Muscle of leg (tissue), 11 donors: ENCODE measurements around the gene CCDC57. TPM values are rescaled to one million over a fixed set of nuclear protein-coding genes. Genes with fewer than 3 reads are reported as not detected.
"Not testable (repeated sequence)": the region's sequence is repeated elsewhere in the genome, so short reads cannot be mapped to it uniquely, and the experiment has no call there.

Source experiments
- DNase-seq: peaks from one replicate; pipeline ENCODE4 v3.0.0; 2013
- H3K27ac ChIP-seq: one replicate; pipeline ENCODE4 v1.5.1; 2013; ENCODE audit warnings: mild to moderate bottlenecking, low read length, control low read depth
- H3K27me3 ChIP-seq: one replicate; pipeline ENCODE4 v1.6.1; 2013; ENCODE audit warnings: low read length; ENCODE audit not compliant: control insufficient read depth, insufficient read depth
- H3K36me3 ChIP-seq: one replicate; pipeline ENCODE4 v1.6.1; 2013; ENCODE audit warnings: low read length; ENCODE audit not compliant: control insufficient read depth, insufficient read depth
- H3K4me1 ChIP-seq: one replicate; pipeline ENCODE4 v1.6.1; 2013; ENCODE audit warnings: low read length; ENCODE audit not compliant: control insufficient read depth, insufficient read depth
- H3K4me3 ChIP-seq: one replicate; pipeline ENCODE4 v1.5.1; 2013; ENCODE audit warnings: low read length, control low read depth
- H3K9me3 ChIP-seq: replicated peaks from 2 replicates; pipeline ENCODE4 v1.6.1; 2013; ENCODE audit warnings: low read depth, low read length; ENCODE audit not compliant: control insufficient read depth
- WGBS: methylation state at CpG from one replicate; pipeline ENCODE4 v1.1.5; 2013; ENCODE audit warnings: missing lambda C conversion rate; ENCODE audit not compliant: insufficient coverage; 5-methylcytosine and 5-hydroxymethylcytosine counted together
- polyA plus RNA-seq, 8 donors: library from polyadenylated mRNA; unstranded; fragments of 120-200 nt; gene quantifications; one replicate each; pipeline versions ENCODE4 v1.2.1 to v1.2.3, GENCODE V29; 2013; ENCODE audit warnings: inconsistent platforms in 1 of 8, low replicate concordance in 1 of 8; ENCODE audit not compliant: insufficient read length in 8 of 8, insufficient read depth in 1 of 8
- total RNA-seq: library from RNA; stranded (reverse); fragments of 120-200 nt; gene quantifications from one replicate; pipeline ENCODE4 v1.2.4, GENCODE V29; 2013

The CCDC57 gene
- total and polyA plus RNA-seq, 9 donors = 15.7 to 37.4 (median 30.4) TPM

DNA sequence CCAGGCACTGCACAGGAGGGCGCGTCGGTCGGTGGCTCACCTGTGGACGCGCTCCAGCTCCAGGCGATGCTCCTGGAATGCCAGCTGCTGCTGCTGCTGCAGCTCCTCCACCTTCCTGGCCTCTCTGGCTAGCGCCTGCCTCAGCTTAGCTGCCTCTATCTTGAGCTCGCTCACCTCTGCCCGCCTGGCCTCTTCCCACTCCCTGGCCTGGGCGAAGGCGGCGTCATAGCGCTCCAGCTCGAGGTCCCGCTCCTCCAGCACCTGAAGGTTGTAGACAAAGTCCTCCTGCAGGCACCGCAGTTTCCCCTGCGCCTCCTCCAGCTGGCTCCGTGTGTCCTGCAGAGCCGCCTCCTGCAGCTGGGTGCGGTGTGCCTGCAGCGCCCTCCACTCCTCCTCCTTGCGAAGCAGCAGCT is 11.1 kb downstream of the CCDC57 start:
- Histone ChIP-seq H3K9me3 (no peaks in the 10 kb centered on the region), H3K27ac (no peak overlapping the region), H3K27me3 (no peaks in the 10 kb centered on the region), H3K36me3 (peaks cover 23% of the 10 kb centered on the region), H3K4me1 (peaks cover 11% of the 10 kb centered on the region), H3K4me3 (no peak overlapping the region)
- DNase-seq = no peak
- WGBS = 87% methylated on average over 22 of the region's 23 CpGs

GRCh38 chr17:82200743-82201497 is 11.7 kb downstream of the CCDC57 start:
- Histone ChIP-seq H3K4me1 (peaks cover 11% of the 10 kb centered on the region), H3K27me3 (no peaks in the 10 kb centered on the region), H3K4me3 (no peak overlapping the region), H3K36me3 (peaks cover 27% of the 10 kb centered on the region), H3K27ac (no peak overlapping the region), H3K9me3 (no peaks in the 10 kb centered on the region)
- DNase-seq = no peak
- WGBS = 67% methylated on average over 5 of the region's 13 CpGs

DNA sequence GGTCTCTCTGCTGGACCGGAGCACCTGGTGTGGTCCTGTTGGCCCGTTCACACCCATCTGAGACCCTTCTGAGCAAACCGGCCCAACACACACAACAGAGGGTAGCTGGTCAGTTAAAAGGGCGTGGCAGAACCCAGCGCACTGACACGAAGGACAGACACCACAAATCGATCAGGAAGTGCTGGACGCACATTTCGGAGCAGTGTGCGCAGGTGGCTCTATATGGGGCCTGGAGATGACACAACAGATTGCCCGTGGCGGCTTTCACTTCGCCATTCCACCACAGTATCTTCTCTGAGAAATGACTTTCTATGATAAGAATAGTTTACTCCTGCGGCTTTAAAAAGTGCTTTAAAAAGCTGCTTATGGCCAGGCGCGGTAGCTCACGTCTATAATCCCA is 12.5 kb downstream of the CCDC57 start:
- no peak overlapping the region for H3K27ac ChIP-seq
- no peak for DNase-seq
- no peaks in the 10 kb centered on the region for H3K9me3 ChIP-seq
- peaks cover 13% of the 10 kb centered on the region for H3K4me1 ChIP-seq
- H3K4me3 ChIP-seq = no peak overlapping the region
- H3K27me3 ChIP-seq = no peaks in the 10 kb centered on the region
- 92% methylated on average over 11 of the region's 17 CpGs for WGBS
- peaks cover 32% of the 10 kb centered on the region for H3K36me3 ChIP-seq

GRCh38 chr17:82199496-82199895 is 13.1 kb downstream of the CCDC57 start:
- Histone ChIP-seq H3K9me3 (no peaks in the 10 kb centered on the region), H3K36me3 (peaks cover 39% of the 10 kb centered on the region), H3K4me1 (peaks cover 14% of the 10 kb centered on the region), H3K27ac (no peak overlapping the region), H3K27me3 (no peaks in the 10 kb centered on the region), H3K4me3 (no peak overlapping the region)
- WGBS = 94% methylated on average over 5 of the region's 12 CpGs
- DNase-seq = no peak

DNA sequence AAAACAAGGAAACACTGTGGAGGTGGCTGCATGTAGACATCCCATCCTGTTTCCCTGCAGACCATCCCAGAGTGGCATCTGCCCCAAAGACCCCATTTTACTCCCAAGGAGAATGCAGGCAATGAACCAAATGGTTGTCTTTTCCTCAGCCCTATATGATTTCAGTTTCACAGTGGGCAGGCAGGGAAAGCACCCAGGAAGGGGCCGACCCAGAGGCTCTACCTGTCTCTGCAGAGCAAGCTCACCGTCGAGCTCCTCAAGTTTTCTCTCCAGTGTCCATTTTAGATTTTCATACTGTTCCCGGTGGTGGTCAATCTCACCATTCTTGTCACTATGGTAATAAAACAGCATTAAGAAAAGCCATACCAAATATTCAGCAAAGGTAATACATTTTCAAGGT is 14.6 kb downstream of the CCDC57 start:
- peaks cover 14% of the 10 kb centered on the region for H3K4me1 ChIP-seq
- no peaks in the 10 kb centered on the region for H3K9me3 ChIP-seq
- 91% methylated on average over 4 of the region's 4 CpGs for WGBS
- no peak overlapping the region for H3K4me3 ChIP-seq
- no peak for DNase-seq
- no peak overlapping the region for H3K27ac ChIP-seq
- H3K36me3 ChIP-seq = peaks cover 50% of the 10 kb centered on the region
- no peaks in the 10 kb centered on the region for H3K27me3 ChIP-seq

DNA sequence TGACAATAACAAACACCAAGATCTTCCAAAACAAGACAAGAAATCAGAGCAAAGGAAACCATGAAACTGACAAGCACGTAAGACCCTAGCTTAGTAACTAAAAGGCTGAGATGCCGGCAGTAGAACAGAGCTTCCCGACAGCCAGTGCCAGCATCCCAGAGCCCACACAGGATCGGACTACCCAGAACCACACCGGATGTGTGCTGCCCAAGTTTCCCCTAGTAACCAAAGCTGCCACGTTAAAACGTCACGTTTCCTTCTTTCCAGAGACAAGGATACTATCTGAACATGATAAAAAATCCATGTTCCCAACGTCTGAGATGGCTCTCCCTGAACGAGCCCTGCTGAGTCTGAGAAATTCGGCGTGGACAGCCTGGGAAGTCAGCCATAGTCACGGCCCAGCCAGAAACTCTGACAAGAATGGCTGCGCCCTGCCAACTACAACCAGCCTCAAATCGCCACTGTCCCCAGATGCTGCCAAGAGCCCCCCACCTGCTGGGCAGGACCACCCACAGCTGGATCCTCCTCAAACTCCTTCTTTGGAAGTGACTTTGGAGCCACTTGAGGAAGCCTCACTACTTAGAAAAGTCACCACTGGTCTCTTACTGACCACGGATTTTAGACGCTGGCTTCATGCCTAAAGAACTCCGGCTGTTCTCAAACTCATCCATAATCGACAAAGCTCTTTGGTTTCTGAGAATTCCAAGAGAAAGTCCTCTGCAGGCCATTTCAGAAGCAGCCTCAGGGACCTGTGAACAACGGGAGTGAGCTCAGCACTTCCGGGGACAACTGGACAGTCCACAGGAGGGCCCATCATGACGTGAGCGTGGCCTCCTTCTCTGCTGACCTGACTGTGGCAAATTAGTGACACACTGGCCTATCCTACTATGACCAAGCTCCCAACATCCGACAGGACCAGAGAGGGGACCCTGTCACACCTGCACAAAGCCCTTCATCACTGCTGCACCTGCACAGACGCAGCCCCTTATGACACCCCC is 16.7 kb downstream of the CCDC57 start:
- peak overlapping the region; percentile 59 for H3K27ac ChIP-seq
- 75% methylated on average over 24 of the region's 25 CpGs for WGBS
- no peaks in the 10 kb centered on the region for H3K27me3 ChIP-seq
- H3K9me3 ChIP-seq = no peaks in the 10 kb centered on the region
- no peak for DNase-seq
- H3K4me1 ChIP-seq = peaks cover 14% of the 10 kb centered on the region
- no peak overlapping the region for H3K4me3 ChIP-seq
- peaks cover 56% of the 10 kb centered on the region for H3K36me3 ChIP-seq

DNA sequence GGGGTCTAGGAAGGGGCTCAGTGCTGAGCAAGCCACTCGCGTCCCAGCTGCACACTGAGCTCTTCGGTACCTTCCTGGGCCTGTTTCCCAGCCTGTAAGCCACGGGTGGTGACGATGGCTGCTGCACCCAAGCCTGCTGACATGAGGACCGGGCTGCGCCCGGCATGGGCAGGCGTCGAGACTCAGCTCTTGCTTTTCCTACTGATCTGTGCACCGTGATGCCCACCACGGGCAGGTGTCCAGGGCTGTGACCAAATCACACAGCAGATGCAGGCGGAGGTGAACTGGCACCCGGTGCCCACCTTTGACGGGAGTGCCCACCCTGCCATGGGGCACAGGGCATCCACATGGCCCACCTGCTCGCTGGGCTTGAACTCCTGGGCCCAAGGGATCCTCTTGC is 17.9 kb downstream of the CCDC57 start:
- Histone ChIP-seq H3K36me3 (peaks cover 54% of the 10 kb centered on the region), H3K27ac (no peak overlapping the region), H3K9me3 (no peaks in the 10 kb centered on the region), H3K27me3 (no peaks in the 10 kb centered on the region), H3K4me3 (no peak overlapping the region), H3K4me1 (peaks cover 14% of the 10 kb centered on the region)
- DNase-seq = no peak
- WGBS = 96% methylated on average over 16 of the region's 16 CpGs

DNA sequence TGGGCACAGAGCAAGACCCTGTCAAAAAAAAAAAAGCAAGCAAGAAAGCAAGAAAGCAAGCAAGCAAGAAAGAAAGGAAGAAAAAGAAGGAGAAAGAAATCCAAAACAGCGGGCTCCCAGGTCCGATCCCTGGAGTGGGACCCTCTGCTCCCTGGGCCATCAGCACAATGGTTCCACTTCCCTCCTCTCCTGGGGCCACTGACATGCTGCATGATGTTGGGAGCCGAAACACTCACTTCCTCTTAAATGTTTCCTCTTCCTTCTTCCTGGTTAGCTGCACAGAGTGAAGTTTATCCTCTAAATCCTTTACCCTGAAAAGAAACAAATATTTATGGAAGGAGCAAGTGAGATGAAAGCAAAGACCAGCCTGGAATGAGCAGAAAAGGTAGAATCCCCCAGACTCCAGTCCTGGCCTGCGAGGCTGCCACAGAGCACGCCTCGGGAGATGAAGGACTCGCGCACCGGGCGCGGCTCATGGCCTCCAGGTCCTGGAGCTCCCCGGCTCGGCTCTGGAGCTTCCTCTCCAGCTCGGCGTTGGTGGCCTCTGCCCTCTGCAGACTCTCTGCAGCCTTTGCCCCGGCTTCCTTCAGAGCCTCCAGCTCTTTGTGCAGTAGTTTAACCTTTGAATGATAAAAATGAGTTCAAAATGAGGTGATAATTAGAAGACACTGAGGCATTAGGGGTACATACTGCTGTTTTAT is 19.0 kb downstream of the CCDC57 start:
- Histone ChIP-seq H3K27ac (no peak overlapping the region), H3K4me3 (no peak overlapping the region), H3K36me3 (peaks cover 54% of the 10 kb centered on the region), H3K9me3 (no peaks in the 10 kb centered on the region), H3K27me3 (no peaks in the 10 kb centered on the region), H3K4me1 (peaks cover 14% of the 10 kb centered on the region)
- 65% methylated on average over 13 of the region's 16 CpGs for WGBS
- DNase-seq = peak; percentile 49

DNA sequence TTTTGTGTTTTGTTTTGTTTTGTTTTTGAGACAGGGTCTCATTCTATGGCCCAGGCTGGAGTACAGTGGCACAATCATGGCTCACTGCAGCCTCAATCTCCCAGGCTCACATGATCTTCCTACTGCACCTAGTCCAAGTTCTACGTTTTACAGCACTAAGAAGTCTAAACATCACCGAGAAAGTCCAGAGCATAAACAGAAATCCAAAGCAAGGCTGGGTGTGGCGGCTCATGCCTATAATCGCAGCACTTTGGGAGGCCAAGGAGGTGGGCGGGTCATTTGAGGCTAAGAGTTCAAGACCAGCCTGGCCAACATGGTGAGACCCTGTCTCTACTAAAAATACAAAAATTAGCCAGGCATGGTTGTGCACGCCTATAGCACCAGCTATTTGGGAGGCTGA is 19.6 kb downstream of the CCDC57 start:
- Histone ChIP-seq H3K36me3 (peaks cover 51% of the 10 kb centered on the region), H3K4me1 (peaks cover 14% of the 10 kb centered on the region)
- 93% methylated on average over 5 of the region's 6 CpGs for WGBS
- not testable (repeated sequence) for H3K4me3 ChIP-seq, H3K27ac ChIP-seq, DNase-seq, H3K9me3 ChIP-seq, H3K27me3 ChIP-seq
